HG02798 (cell line): ENCODE data around the gene RNF4.
"Not testable (repeated sequence)": the region's sequence is repeated elsewhere in the genome, so short reads cannot be mapped to it uniquely, and the experiment has no call there.

Source experiments
- ATAC-seq: cut with Tn5 transposase; IDR thresholded peaks from one replicate; pipeline ENCODE4 v1.9.1; 2021; ENCODE audit warnings: mild to moderate bottlenecking; ENCODE audit not compliant: unreplicated experiment, poor library complexity

Gene RNF4

DNA sequence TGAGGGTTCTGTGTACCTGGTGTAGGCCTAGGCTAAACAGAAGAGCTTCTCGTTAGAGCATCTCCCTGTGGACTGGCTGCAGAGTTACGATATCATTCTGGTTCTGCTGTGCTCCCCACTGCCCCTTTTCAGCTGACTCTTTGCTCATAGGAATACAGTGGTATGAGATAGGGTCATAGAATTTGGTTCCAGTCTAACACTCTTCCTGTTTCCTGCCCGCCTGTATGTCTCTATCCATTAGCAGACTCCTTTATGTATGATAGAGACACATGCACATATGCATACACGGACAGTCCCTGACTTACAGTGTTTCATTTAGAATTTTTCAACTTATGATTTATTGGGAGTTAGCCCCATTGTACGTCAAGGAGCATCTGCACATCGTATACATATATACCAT is 15.3 kb downstream of the RNF4 start:
- no peak for ATAC-seq

DNA sequence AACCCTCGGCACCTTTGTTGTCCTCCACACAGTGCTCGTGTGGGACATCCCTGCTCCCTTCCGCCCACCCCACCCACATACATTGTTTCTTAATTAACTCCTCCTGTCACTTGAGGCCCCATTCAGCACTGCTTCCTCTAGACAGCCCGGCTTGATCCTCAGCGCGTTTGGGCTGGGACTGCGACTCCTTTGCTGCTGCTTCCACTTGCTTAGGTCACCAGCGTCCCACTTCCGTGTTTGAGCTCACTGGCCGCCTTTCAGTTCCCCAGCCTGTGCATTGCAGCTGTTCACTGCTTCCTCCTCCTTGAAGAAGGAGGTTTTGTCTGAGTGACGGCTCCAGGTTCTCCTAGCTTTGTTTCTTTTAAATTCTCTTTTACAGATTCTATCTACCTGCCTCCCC is 16.1 kb downstream of the RNF4 start:
- peak; percentile 63 for ATAC-seq

DNA sequence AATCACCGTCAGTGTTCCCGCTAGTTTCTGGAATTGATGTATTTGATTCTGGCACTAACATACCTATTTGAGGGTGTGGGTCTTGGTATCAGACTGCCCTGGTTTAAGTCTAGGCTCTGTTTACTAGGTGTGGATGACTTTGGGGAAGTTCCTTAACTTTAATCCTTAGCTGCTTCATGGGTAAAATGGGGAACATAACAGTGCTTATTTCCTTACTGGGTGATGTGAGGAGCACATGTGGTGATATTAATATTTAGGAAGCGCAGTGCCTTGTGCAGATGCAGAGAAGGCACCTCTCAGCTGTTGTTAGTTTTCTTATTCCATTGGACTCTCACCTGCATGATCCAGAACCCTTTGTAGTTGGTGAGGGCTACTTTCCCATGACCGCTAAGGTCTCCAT is 17.1 kb downstream of the RNF4 start:
- ATAC-seq = no peak

DNA sequence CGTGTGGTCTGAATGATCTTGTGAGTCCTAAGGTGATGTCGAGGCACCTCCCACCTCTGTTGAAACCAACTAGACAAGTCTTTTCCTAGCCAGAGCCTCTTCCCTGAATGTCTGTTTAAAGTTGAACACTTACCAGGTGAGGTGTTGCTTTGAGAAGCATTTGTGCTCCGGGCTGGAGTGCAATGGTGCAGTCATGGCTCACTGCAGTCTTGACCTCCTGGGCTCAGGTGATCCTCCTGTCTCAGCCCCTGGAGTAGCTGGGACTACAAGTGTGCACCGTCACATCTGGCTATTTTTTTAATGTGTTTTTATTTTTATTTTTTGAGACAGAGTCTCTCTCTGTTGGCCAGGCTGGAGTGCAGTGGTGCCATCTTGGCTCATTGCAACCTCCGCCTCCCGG is 18.1 kb downstream of the RNF4 start:
- ATAC-seq = no peak

DNA sequence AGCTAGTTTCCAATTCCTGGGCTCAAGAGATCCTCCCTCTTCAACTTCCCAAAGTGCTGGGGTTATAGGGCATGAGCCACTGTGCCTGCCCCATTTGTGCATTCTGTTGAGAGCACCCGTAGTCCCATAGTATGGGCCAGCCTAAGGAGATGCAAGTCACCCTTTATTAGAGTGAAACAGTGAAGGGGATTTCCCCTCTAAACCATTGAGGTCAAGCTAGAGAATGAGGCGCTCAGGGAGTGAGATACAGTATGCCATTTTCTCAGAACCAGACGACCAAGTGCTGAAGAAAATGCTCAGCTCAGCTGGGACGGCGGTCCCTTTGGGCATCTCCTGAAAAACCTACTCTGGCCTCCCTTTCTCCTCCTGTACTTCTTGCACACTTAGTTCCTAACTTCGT is 18.7 kb downstream of the RNF4 start:
- peak; percentile 71 for ATAC-seq

DNA sequence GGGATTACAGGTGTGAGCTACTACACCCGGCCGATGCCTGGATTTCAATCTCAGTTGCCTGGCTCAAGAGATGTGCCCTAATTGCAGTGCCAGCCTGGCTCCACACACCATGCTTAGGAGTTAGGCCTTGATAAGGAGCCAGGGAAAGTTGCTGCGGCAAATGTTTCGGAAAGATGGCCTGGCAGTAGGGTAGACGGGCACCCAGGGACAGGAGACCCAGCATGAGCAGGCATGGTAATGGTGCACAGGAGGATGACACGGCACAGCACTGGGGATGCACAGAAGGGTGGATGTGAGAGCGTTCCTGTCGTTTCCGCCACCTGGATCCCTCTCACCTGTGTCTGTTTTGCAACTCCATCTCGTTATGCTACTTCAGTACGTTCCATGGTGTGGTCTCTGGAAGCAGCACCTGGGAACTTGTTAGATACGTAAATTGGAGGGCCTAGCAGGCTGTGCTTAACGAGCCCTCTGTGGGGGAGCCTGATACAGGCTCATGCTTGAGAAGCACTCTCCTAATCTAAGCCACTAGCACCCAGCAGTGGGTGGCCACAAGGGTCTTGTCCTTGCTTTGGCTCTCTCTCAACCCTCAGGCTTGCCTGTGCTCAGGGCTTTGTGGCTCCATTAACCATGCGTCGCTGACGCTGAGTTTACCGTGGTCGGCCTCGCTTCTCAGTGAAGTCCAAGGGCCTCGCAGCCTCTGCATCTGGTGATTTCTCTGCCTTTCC is 20.3 kb downstream of the RNF4 start:
- no peak for ATAC-seq

DNA sequence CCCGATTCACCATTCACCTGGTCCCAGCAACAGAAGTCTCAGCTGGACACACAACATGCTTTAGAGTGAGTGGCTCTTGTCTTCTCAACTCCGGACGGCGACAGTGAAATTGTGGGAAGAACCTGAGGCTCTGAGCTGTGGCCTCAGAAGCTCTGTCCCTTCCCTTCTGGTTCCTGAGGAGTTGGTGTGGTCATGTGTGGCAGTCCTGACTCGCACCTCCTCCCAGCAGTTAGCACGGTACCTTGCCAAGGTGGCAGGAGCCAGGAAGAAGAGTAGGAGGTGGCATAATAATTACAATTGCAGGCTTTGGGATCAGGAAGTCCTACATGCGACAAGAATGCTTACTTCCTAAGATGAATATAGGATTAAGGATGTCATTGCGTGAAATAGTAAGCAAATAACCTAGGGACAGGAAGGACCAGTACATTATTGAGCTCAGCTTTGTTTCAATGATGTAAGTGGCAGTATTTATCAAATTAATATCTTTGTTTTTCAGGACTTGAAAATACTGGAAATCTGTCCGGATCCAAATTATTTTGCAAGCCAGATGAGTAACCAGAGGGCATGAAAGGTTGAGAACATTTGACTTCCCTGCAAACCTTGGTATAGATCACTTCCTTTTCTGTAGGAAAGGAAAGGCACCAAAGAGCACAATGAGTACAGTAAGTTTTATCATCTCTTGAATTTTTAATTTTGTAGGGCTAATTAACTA is 21.1 kb downstream of the RNF4 start:
- no peak for ATAC-seq

DNA sequence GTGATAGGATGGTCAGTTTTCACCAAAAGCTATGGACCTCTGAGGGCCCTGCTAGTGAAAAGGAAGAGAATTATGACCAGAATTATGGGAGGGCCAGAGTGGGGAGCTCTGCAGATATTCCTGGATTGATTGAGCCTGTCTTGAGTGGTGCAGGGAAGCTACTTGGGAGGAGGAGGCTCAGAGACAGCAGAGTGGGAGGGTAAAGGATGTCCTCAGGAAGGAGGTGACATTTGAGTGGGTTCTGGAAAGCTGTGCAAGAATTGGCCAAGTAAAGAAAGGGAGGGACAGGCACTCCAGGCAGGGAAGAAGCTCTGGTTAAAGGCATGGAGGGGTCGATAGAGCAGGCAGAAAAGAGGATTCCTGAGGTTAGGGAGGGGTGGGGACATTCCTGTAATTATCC is 24.1 kb downstream of the RNF4 start:
- ATAC-seq = no peak

DNA sequence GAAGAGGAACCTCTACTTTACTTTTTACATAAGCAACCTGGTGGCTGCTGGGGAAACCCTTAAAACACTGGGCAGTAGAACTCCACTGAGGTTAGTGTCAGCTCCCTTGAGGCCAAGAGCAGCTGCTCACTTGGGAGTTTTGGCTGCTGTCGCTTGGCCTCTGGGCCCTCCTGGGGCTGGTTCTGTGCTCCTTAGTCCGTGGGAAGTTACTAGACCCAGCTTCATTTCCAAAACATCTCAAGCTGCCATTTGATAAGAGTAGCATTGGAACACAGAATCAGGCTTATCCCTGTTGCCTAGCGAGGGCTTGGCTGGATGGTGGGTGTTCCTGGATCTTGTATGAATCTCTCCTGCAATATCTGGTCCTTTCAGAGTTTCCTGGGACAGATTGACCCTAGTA is 26.1 kb downstream of the RNF4 start:
- no peak for ATAC-seq

DNA sequence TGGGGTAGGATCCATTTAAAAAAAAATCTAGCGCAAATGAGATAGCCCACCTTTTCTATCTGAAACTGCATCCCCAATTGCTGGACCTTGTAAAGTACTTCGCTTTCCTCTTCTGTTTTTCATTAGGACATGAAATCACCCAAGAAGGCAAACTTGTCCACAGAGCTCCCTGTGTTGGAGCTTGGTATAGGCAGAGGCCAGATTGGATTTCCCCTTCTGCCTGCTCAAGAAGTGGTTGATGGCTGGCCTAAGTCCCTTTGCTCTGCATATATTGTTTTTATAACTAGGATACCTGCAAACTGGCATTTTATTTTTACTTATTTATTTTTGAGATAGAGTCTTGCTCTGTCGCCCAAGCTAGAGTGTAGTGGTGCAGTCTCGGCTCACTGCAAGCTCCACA is 28.4 kb downstream of the RNF4 start:
- ATAC-seq = no peak

DNA sequence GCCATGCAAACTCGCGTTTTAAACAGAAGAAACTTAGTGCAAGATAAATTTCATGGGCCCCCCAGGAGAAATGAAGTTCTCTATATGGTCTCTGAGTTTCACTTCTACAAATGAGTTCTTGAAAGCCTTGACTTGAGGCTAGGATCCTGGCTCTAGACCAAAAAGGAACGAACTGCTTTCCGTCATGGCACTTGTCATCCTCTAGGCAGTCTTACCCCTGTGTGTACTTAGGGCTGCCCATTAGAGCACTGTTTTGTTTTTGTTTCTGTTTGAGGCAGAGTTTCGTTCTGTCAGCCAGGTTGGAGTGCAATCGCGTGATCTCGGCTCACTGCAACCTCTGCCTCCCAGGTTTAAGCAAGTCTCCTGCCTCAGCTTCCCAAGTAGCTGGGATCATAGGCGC is 29.0 kb downstream of the RNF4 start:
- ATAC-seq = peak; percentile 93

DNA sequence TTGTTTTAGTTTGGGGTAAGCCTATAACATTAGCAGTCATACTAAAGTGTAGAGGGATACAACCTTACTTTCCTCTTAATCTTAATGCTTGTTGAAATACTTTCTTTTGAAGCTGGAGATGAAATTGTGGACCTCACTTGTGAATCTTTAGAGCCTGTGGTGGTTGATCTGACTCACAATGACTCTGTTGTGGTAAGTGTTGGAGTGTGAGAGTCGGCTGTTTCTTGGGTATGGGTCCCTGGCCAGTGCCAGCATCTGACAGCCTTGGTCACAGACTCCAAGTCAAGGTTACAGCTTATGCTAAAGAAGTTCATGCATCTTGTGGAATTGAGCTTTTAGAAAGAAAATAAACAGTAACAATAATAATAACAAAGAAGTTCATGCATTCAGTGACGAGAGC is 31.6 kb downstream of the RNF4 start:
- no peak for ATAC-seq

DNA sequence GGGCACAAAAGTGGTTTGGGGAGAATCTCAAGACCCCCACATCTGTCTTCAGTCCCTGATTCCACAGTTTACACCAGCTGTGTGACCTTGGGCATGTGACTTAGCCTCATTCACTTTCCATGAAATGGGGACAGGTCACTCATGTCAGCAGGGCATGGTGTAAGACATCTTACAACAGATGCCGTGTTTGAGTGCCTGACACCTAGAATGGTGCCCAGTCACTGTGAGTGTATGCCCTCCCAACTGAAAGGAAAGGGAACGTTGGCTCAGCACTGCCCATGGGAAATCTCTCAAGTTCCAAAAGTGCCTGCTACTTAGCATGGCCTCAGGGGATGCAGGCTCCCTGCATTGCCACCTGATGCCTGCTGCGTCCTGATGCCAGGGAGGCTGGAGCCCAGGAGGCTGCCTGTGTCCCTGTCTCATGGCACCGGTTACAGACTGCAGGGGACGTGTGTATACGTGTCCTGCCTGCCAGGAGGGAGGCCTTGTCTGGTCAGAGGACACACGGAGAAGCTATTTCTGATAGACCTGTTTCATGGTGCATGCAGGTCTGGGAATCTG is 32.2 kb downstream of the RNF4 start:
- no peak for ATAC-seq

DNA sequence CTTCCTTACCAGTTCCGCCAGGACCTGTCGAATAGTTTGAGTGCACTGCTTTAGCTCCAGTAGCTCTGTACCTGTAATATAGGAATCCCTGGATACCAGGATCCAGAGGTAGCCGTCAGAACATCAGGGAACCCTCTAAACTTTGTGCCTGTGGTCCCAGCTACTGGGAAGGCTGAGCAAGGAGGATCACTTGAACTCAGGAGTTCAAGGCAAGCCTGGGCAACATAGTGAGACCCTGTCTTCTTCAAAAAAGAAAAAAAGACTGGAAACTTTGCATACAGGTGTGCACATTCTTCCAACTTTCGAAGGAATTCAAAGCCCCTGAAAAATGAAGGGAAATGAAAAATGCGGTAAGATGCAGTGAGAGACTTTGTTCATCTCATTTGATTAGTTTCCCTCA is 34.9 kb downstream of the RNF4 start:
- ATAC-seq = no peak

DNA sequence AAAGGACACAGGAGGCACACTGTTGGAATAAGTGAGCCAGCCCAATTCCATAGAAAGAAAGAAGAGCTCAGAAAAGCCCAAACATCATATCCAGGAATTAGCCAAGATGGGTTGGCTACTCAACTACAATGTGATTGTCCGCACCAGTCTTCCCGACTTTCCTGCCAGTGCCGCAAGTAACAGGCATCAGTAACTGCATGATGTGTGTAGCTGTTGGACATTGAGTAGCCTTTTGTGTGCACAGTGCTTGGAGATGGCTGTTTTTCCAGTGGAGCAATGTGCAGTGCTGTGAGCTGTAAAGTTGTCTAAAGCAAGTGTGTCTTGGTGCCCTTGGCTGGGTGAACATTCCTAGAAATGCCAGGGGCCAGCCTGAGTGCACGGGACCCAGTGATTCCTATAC is 38.4 kb downstream of the RNF4 start:
- ATAC-seq = no peak

DNA sequence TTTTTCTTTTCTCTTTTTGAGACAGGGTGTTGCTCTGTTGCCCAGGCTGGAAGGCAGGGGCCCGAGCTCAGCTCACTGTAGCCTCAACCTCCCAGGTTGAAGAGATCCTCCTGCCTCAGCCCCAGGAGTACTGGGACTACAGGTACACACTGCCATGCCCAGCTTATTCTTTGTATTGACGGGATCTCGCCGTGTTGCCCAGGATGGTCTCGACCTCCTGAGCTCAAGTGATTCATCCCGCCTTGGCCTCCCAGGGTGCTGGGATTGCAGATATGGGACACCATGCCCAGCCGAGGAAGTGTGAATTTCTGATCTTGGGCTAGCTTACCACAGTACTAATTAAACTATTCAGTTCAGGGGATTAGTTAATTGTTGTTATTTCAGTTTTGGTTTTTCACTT is 38.9 kb downstream of the RNF4 start:
- no peak for ATAC-seq

DNA sequence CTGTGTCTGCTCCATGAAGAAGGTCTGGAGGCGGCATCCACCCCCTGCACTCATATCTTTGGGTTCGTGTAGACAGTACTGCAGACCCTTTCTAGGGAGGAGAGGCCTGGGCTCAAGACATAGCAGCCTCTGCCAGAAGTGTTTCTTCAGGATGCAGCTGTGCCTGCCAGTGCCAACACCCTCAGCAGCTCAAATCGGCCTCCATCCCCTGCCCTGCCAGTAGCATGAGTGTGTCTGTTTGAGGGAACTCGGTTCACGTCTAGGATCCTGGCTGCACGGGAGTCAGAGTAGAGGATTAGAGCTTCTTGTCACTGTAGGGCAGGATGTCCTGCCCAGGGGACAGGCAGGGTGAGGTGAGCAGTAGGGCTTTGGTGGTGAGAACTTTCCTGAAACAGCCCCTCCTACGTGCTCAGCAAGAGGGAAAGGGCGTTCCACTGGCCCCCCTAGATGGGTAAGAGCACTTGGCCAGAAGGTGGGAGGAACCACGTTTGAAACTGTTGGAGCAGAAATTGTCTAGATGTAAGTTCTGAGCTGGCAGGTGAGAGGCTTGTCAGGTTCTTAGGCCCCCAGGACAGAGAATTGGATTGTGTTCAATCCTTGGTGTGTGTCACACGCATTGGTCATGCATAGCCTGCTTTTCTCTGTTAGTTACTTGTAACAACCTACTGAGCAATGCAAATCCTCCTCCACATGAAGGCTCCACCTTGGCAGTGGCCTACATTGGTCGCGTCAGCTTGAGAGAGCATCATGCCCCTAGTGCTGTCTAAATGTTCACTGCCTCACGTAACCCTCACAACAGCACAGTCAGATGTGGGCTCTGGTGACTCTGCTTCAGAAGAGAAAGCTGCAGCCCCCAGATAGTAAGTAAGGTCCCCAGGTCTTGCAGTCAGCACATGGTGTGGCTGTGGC is 41.7 kb downstream of the RNF4 start:
- no peak for ATAC-seq

DNA sequence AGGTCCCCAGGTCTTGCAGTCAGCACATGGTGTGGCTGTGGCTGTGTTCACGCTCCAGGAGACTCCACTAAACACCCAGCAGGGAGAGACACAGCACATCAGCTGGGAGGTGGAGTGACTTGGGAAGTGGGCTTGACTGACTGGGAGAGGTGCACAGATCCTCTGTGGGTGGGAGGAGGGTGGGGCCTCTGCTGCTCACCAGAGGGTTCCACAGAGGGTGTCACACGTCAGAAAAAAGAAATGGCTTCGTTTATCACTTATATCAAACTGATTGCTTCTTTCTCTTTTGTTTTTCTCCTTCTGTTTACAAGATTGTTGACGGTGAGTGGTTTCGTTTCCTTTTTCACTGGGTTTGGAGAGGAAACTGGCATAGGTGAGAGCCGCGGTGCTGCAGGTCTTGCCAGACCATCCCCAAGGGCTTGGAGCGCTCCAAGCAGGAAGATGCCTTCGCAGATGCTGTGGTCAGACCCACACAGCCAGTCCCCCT is 42.8 kb downstream of the RNF4 start:
- ATAC-seq = no peak

DNA sequence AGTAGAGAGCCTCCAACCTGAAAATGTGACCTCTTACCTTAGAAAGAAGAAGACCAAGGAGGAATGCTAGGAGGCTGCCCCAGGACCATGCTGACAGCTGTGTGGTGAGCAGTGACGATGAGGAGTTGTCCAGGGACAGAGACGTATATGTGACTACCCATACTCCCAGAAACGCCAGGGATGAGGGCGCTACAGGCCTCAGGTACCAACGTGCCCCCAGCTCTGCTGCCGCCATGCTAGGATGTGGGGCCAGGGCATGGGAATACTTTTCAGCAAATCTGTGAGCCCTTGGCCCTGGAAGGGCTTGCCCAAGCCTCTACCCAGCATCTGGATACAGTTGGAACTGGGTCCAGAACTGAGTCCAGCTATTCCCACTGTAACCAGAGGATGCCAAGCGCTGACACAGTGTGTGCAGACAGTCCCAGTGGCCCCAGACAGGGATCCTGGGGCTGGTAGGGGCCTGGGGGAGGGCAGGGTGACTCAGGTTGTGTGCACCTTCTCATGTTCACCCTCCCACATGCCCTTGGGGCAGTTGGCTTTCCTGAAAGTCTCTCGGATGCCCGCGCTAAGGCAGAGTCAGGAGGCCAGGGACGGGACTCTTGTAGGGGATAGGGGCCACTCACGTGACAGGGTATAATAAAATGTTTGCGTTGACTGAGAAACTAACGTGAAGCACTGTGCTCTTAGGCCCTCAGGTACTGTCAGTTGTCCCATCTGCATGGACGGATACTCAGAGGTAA is 43.7 kb downstream of the RNF4 start:
- ATAC-seq = no peak

DNA sequence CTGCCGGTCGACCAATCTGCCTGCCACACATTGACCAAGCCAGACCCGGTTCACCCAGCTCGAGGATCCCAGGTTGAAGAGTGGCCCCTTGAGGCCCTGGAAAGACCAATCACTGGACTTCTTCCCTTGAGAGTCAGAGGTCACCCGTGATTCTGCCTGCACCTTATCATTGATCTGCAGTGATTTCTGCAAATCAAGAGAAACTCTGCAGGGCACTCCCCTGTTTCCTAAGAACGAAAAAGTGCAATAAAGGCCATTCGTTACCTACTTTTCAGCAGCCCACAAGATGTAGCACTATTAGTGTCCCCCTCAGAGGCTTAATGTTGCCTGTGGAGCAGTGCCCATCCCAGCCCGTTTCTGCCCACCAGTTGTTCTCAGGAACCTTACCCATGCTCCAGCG is 45.3 kb downstream of the RNF4 start:
- ATAC-seq = not testable (repeated sequence)
